GM23338 (cell line): ENCODE data around the gene DRD2. TPM values are rescaled to one million over a fixed set of nuclear protein-coding genes. Genes with fewer than 3 reads are reported as not detected.

Source experiments
- ATAC-seq: fragments of 200-7000 bp; cut with Tn5 transposase; 3 replicates; pipeline ENCODE4 v1.9.1; 2020
- DNase-seq: peaks from one replicate; pipeline ENCODE4 v3.0.0-alpha.2; 2015; ENCODE audit warnings: low spot score
- H2AFZ ChIP-seq: fragments of 200-600 bp; sonication (generic); 2 replicates; pipeline ENCODE4 v1.8.0; 2016; ENCODE audit warnings: antibody characterized with exemption, mild to moderate bottlenecking, moderate library complexity
- H3F3A ChIP-seq: fragments of 200-600 bp; sonication (generic); replicated peaks from 2 replicates; pipeline ENCODE4 v1.8.0; 2017; ENCODE audit warnings: antibody characterized with exemption, mixed run types, low read depth
- H3K27ac ChIP-seq: fragments of 200-600 bp; sonication (generic); 2 replicates; pipeline ENCODE4 v1.6.1; 2016; ENCODE audit warnings: low read depth
- H3K27me3 ChIP-seq: fragments of 200-600 bp; sonication (generic); 2 replicates; pipeline ENCODE4 v1.8.0; 2016; ENCODE audit warnings: mild to moderate bottlenecking, mixed run types, moderate library complexity; ENCODE audit not compliant: insufficient read depth
- H3K36me3 ChIP-seq: fragments of 200-600 bp; sonication (generic); 2 replicates; pipeline ENCODE4 v1.8.0; 2016; ENCODE audit warnings: mild to moderate bottlenecking; ENCODE audit not compliant: insufficient read depth
- H3K4me1 ChIP-seq: fragments of 200-600 bp; sonication (generic); 2 replicates; pipeline ENCODE4 v1.8.0; 2016; ENCODE audit warnings: mild to moderate bottlenecking, moderate library complexity; ENCODE audit not compliant: insufficient read depth
- H3K4me2 ChIP-seq: fragments of 200-600 bp; sonication (generic); 2 replicates; pipeline ENCODE4 v1.7.1; 2017; ENCODE audit warnings: mixed run types
- H3K4me3 ChIP-seq: fragments of 200-600 bp; sonication (generic); 2 replicates; pipeline ENCODE4 v1.6.1; 2016; ENCODE audit warnings: mixed run types
- H3K79me2 ChIP-seq: fragments of 200-600 bp; sonication (generic); replicated peaks from 2 replicates; pipeline ENCODE4 v1.8.0; 2017; ENCODE audit warnings: mild to moderate bottlenecking; ENCODE audit not compliant: insufficient read depth
- H3K9me2 ChIP-seq: fragments of 200-600 bp; sonication (generic); 2 replicates; pipeline ENCODE4 v1.8.0; 2017; ENCODE audit not compliant: insufficient read depth
- H4K20me1 ChIP-seq: fragments of 200-600 bp; sonication (generic); replicated peaks from 2 replicates; pipeline ENCODE4 v1.8.0; 2017; ENCODE audit warnings: mild to moderate bottlenecking; ENCODE audit not compliant: insufficient read depth
- H3K27ac Mint-ChIP-seq: 2 replicates; pipeline ENCODE4 v1.8.0; 2020; ENCODE audit warnings: inconsistent platforms, mild to moderate bottlenecking, moderate library complexity, mixed read lengths
- H3K27me3 Mint-ChIP-seq: 3 replicates; pipeline ENCODE4 v1.8.0; 2022; ENCODE audit warnings: low read depth, mild to moderate bottlenecking, moderate library complexity, mixed read lengths, inconsistent platforms; ENCODE audit not compliant: insufficient read depth, poor library complexity
- H3K36me3 Mint-ChIP-seq: 3 replicates; pipeline ENCODE4 v1.8.0; 2021; ENCODE audit warnings: low read depth, mild to moderate bottlenecking, inconsistent platforms, moderate library complexity, mixed read lengths
- H3K4me1 Mint-ChIP-seq: 3 replicates; pipeline ENCODE4 v1.8.0; 2020; ENCODE audit warnings: mild to moderate bottlenecking, inconsistent platforms, mixed read lengths
- H3K4me3 Mint-ChIP-seq: 3 replicates; pipeline ENCODE4 v1.8.0; 2021; ENCODE audit warnings: moderate library complexity, mild to moderate bottlenecking, inconsistent platforms, mixed read lengths
- H3K9me3 Mint-ChIP-seq: 3 replicates; pipeline ENCODE4 v1.8.0; 2020; ENCODE audit warnings: moderate library complexity, mild to moderate bottlenecking, inconsistent platforms, mixed read lengths
- ETS1 ChIP-seq: IDR thresholded peaks from 2 replicates; pipeline ENCODE4 v1.6.1; 2016; ENCODE audit warnings: antibody characterized with exemption
- EZH2phosphoT487 ChIP-seq: fragments of 200-600 bp; sonication (generic); IDR thresholded peaks from one replicate; pipeline ENCODE4 v1.8.1; 2018; ENCODE audit warnings: antibody characterized with exemption; ENCODE audit not compliant: unreplicated experiment
- JUNB ChIP-seq: IDR thresholded peaks from one replicate; pipeline ENCODE4 v1.6.1; 2016; ENCODE audit warnings: antibody characterized with exemption; ENCODE audit not compliant: unreplicated experiment
- POLR2AphosphoS5 ChIP-seq: IDR thresholded peaks from 2 replicates; pipeline ENCODE4 v1.6.1; 2016; ENCODE audit warnings: antibody characterized with exemption, low read depth
- ZNF331 ChIP-seq: fragments of 250-450 bp; sonication (Bioruptor Pico); IDR thresholded peaks from 2 replicates; pipeline ENCODE4 v1.5.0; 2020; ENCODE audit warnings: low read depth, mild to moderate bottlenecking, moderate library complexity
- ZNF462 ChIP-seq: fragments of 250-450 bp; sonication (Bioruptor Pico); IDR thresholded peaks from 2 replicates; pipeline ENCODE4 v1.5.0; 2020; ENCODE audit warnings: mild to moderate bottlenecking, moderate library complexity
- polyA plus RNA-seq: library from polyadenylated mRNA; unstranded; fragments of >200 nt; fragmentation: Nextera tagmentation; extraction: Ambion mirVana; gene quantifications from 2 replicates; pipeline ENCODE4 v1.2.1, GENCODE V29; 2016
- total RNA-seq: library from RNA; depleted of rRNA; stranded (reverse); fragments of >200 nt; shearing (Covaris generic); gene quantifications from 2 replicates; pipeline ENCODE4 v1.2.3, GENCODE V29; 2014

The DRD2 gene
- total and polyA plus RNA-seq, 2 experiments from 2014 or later, result 0.21 to 0.66 TPM

- TF ChIP-seq ZNF462, result no peak
- TF ChIP-seq JUNB, result no peak
Observed at GRCh38 chr11:113474362-113475159, 637 bp downstream of the DRD2 start (continued).

GRCh38 chr11:113473983-113474361, 1.2 kb downstream of the DRD2 start:
- Histone ChIP-seq H3K4me1 (peaks cover 12% of the 10 kb centered on the region; the same call in 1 of the 2 replicates), H3K27me3 (peaks cover 35% of the 10 kb centered on the region), H3K79me2 (no peaks in the 10 kb centered on the region), H3K4me3 (peak overlapping the region; percentile 86), H3K9me2 (no peaks in the 10 kb centered on the region), H3F3A (no peaks in the 10 kb centered on the region), H3K4me2 (peak overlapping the region; percentile 92), H4K20me1 (no peaks in the 10 kb centered on the region; the same call in 1 of the 2 replicates), H3K27ac (no peak overlapping the region), H2AFZ (no peak overlapping the region), H3K36me3 (no peaks in the 10 kb centered on the region)
- no peaks in the 10 kb centered on the region for H3K36me3 Mint-ChIP-seq
- ATAC-seq (no peak), DNase-seq (no peak)
- H3K4me1 Mint-ChIP-seq, result peaks cover 28% of the 10 kb centered on the region
- no peak overlapping the region for H3K27ac Mint-ChIP-seq
- H3K4me3 Mint-ChIP-seq, result peak overlapping the region; percentile 72
- H3K27me3 Mint-ChIP-seq, result peaks cover 29% of the 10 kb centered on the region
- no peaks in the 10 kb centered on the region for H3K9me3 Mint-ChIP-seq
- no peak for TF ChIP-seq POLR2AphosphoS5
- TF ChIP-seq ETS1, result no peak
- no peak for TF ChIP-seq ZNF462
- no peak for TF ChIP-seq EZH2phosphoT487
- TF ChIP-seq JUNB, result no peak
- no peak for TF ChIP-seq ZNF331
